Endothelial cell of umbilical vein (primary cell): ENCODE results near the gene PARP6. TPM values are rescaled to one million over a fixed set of nuclear protein-coding genes. Genes with fewer than 3 reads are reported as not detected.

Experiments used
- BruUV-seq: library from RNA; stranded (reverse); fragments of 400-500 nt; replicated peaks from 2 replicates; lab custom pipeline; 2021; lab: Mats Ljungman, UMichigan
- CTCF ChIA-PET: fragments of 300-600, 350-600 bp; sonication (Branson Sonifier 250); formaldehyde crosslinking; loops from one replicate; lab custom pipeline; 2021; ENCODE audit warnings: antibody characterized with exemption, inconsistent platforms; lab: Charles Lee
- POLR2A ChIA-PET: fragments of 300-600, 350-600 bp; sonication (Branson Sonifier 250); formaldehyde crosslinking; loops from one replicate; lab custom pipeline; 2021; ENCODE audit warnings: antibody characterized with exemption, inconsistent platforms; lab: Charles Lee
- DNase-seq: peaks from one replicate; pipeline ENCODE4 v3.0.0-alpha.2; 2011; ENCODE audit warnings: low read depth, low spot score
- FAIRE-seq: peaks from 2 replicates; lab custom pipeline; 2011; peaks lifted over from hg19 to GRCh38; lab: Jason Lieb, UNC
- H2AFZ ChIP-seq: 2 replicates; pipeline ENCODE4 v1.6.0; 2012; ENCODE audit warnings: low read depth, low read length, control low read depth, inconsistent platforms
- H3K27ac ChIP-seq: 2 replicates; pipeline ENCODE4 v1.5.1; 2011; ENCODE audit warnings: low read depth, mild to moderate bottlenecking, control low read depth, low read length, moderate library complexity; ENCODE audit not compliant: insufficient read depth
- H3K27me3 ChIP-seq, 2 experiments: 2 replicates each; pipeline versions ENCODE4 v1.6.0 to v1.6.1; 2011; ENCODE audit warnings: low read length in 2 of 2, mixed read lengths in 1 of 2; ENCODE audit not compliant: control insufficient read depth in 2 of 2, insufficient read depth in 2 of 2
- H3K36me3 ChIP-seq, 2 experiments: 2 replicates in 1 of 2; 3 replicates in 1 of 2; pipeline ENCODE4 v1.5.1; 2011; ENCODE audit warnings: low read length in 2 of 2, mild to moderate bottlenecking in 1 of 2, moderate library complexity in 1 of 2; ENCODE audit not compliant: control insufficient read depth in 2 of 2, insufficient read depth in 2 of 2; ENCODE audit errors: extremely low read depth in 1 of 2
- H3K4me1 ChIP-seq: 3 replicates; pipeline ENCODE4 v1.5.1; 2011; ENCODE audit warnings: mild to moderate bottlenecking, low read length; ENCODE audit not compliant: control insufficient read depth, insufficient read depth; ENCODE audit errors: extremely low read depth
- H3K4me2 ChIP-seq: 2 replicates; pipeline ENCODE4 v1.6.1; 2011; ENCODE audit warnings: low read length, control low read depth, mixed read lengths; ENCODE audit not compliant: insufficient read depth
- H3K4me3 ChIP-seq, 3 experiments: fragments of 200-600 bp in 1 of 3; sonication (generic), shearing (Covaris generic) in 1 of 3; replicated peaks in 1 of 3; 2 replicates each; pipeline ENCODE4 v1.5.1; 2011 to 2016; ENCODE audit warnings: control low read depth in 3 of 3, low read length in 3 of 3, mild to moderate bottlenecking in 2 of 3, inconsistent platforms in 1 of 3, low read depth in 1 of 3, moderate library complexity in 1 of 3; ENCODE audit not compliant: insufficient read depth in 1 of 3
- H3K79me2 ChIP-seq: 2 replicates; pipeline ENCODE4 v1.6.0; 2012; ENCODE audit warnings: low read length, inconsistent platforms; ENCODE audit not compliant: control insufficient read depth, insufficient read depth
- H3K9ac ChIP-seq: replicated peaks from 2 replicates; pipeline ENCODE3; 2011; ENCODE audit warnings: low read length, control low read depth; ENCODE audit not compliant: insufficient read depth; ENCODE audit errors: extremely low read depth
- H3K9me1 ChIP-seq: replicated peaks from 3 replicates; pipeline ENCODE4 v1.6.0; 2011; ENCODE audit warnings: mild to moderate bottlenecking, low read length; ENCODE audit not compliant: control insufficient read depth, insufficient read depth; ENCODE audit errors: extremely low read depth
- H3K9me3 ChIP-seq: replicated peaks from 2 replicates; pipeline ENCODE4 v1.5.1; 2012; ENCODE audit warnings: low read length, inconsistent platforms; ENCODE audit not compliant: control insufficient read depth, insufficient read depth
- H4K20me1 ChIP-seq: replicated peaks from 2 replicates; pipeline ENCODE3; 2011; ENCODE audit warnings: mild to moderate bottlenecking, low read length; ENCODE audit not compliant: control insufficient read depth, insufficient read depth; ENCODE audit errors: extremely low read depth
- CTCF ChIP-seq, 2 donors: IDR thresholded peaks; 1 replicate in 1 of 2; 2 replicates in 1 of 2; pipeline ENCODE4 v1.5.1; 2011; ENCODE audit warnings: low read length in 2 of 2, mild to moderate bottlenecking in 2 of 2, moderate library complexity in 2 of 2, control low read depth in 1 of 2, inconsistent platforms in 1 of 2, low read depth in 1 of 2; ENCODE audit not compliant: insufficient read depth in 1 of 2; ENCODE audit errors: extremely low read depth in 1 of 2
- EZH2 ChIP-seq: IDR thresholded peaks from 2 replicates; pipeline ENCODE4 v1.6.1; 2012; ENCODE audit warnings: borderline replicate concordance, low read depth, mild to moderate bottlenecking, moderate library complexity, low read length, inconsistent platforms; ENCODE audit not compliant: severe bottlenecking
- FOS ChIP-seq: IDR thresholded peaks from 2 replicates; pipeline ENCODE4 v1.6.1; 2011; ENCODE audit warnings: mild to moderate bottlenecking, low read length, moderate library complexity, borderline replicate concordance; ENCODE audit not compliant: insufficient read depth
- GATA2 ChIP-seq: IDR thresholded peaks from 2 replicates; pipeline ENCODE4 v1.7.0; 2011; ENCODE audit warnings: low read depth, mild to moderate bottlenecking, moderate library complexity, mixed read lengths, low read length; ENCODE audit not compliant: insufficient read length, insufficient read depth
- JUN ChIP-seq: IDR thresholded peaks from 2 replicates; pipeline ENCODE4 v1.6.1; 2011; ENCODE audit warnings: borderline replicate concordance, low read depth; ENCODE audit not compliant: insufficient read length, insufficient read depth
- MAX ChIP-seq: IDR thresholded peaks from 2 replicates; pipeline ENCODE4 v1.6.1; 2011; ENCODE audit not compliant: insufficient read depth, insufficient read length
- MYC ChIP-seq: IDR thresholded peaks from one replicate; pipeline ENCODE4 v1.6.1; 2011; ENCODE audit warnings: mild to moderate bottlenecking, low read depth, low read length
- POLR2A ChIP-seq: IDR thresholded peaks from 2 replicates; pipeline ENCODE4 v1.6.1; 2012; ENCODE audit warnings: low read depth, mild to moderate bottlenecking, control low read depth, low read length
- POLR2AphosphoS5 ChIP-seq: IDR thresholded peaks from 2 replicates; pipeline ENCODE4 v1.6.1; 2012; ENCODE audit warnings: low read depth, mild to moderate bottlenecking, control low read depth, low read length, moderate library complexity; ENCODE audit not compliant: insufficient read depth
- dilution Hi-C: fragments of 300-500 bp; cut with MboI; formaldehyde crosslinking; loops from one replicate; pipeline ENCODE4 v1.15.0; 2019; ENCODE audit warnings: low sequenced_read_pairs; ENCODE audit not compliant: extremely low pct_ligation_motif_present
- intact Hi-C: fragments of 100-400 bp; cut with micrococcal nuclease; formaldehyde crosslinking; loops from one replicate; pipeline ENCODE4 v1.10.0; 2022
- polyA plus RNA-seq, 4 experiments: library from polyadenylated mRNA; depleted of rRNA in 3 of 4; stranded (reverse) in 3 of 4; unstranded in 1 of 4; fragments of >200 nt; gene quantifications; 2 replicates each; pipeline versions ENCODE4 v1.2.1 to v1.2.3, GENCODE V29; 2011 to 2012; ENCODE audit warnings: missing spikeins in 1 of 4
- total RNA-seq: library from RNA; stranded (reverse); gene quantifications from 2 replicates; pipeline ENCODE4 v1.2.3, GENCODE V29; 2021

PARP6 gene
- total and polyA plus RNA-seq, 2 donors (not counting 3 experiments of a cell fraction or from before 2014, with no cell fraction given), result 41.1 to 53.3 TPM

DNA sequence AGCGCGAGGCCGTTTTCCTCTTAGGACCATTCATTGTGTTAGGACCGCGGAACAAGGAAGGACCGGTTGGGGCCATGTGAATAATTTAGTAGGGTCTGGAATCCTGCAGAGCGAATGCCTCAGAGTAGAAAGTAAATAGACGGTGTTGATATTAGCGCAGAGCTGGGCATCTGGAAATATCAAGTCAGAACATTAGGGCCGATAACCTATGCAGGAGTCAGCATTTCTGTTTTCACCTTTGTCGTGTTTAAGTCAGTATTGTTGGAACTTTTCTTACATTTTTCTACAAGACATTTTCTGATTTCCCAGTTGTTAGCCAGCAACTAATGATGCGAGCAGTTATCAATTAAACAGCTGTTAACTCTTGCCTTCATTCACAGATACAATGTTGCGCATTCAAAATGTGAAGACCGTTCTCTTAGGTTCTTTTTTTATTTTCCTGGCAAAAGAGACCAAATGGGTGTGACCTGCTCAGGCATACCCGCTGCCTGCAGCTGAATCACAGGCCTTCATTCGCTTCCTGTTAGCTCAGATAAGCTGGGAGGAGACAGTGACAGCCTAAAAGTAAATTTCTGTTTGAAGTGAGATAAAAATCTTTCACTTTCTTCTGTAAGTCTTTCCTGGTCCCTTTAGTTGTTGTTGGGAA, 40.4 kb downstream of the PARP6 start:
- DNase-seq, result peak; percentile 78
- TF ChIP-seq POLR2A (no peak), GATA2 (peak; percentile 94), MYC (no peak), CTCF (IDR thresholded peaks at IDR 0.05; ENCODE audit: extremely low read depth in 1 of 2, insufficient read depth in 1 of 2, low read depth in 1 of 2, low read length in 2 of 2) (no peak), POLR2AphosphoS5 (peak; percentile 15), EZH2 (no peak), MAX (no peak), JUN (peak; percentile 21), FOS (peak; percentile 57)
- H3K9ac ChIP-seq, result peak overlapping the region; percentile 89
- peak overlapping the region; percentile 84 for H3K27ac ChIP-seq
- H3K27me3 ChIP-seq, result no peaks in the 10 kb centered on the region
- peak overlapping the region; percentile 56 to 78 (median 67) for H3K4me3 ChIP-seq
- H3K9me3 ChIP-seq, result no peaks in the 10 kb centered on the region
- no peaks in the 10 kb centered on the region for H3K36me3 ChIP-seq
- POLR2A ChIA-PET, result no interaction called here
- H3K4me1 ChIP-seq, result peaks cover 40% of the 10 kb centered on the region
- peaks cover 31% of the 10 kb centered on the region for H3K79me2 ChIP-seq
- intact Hi-C loops, result loop anchor here (1.0 to 10.0 kb wide), 5 partner anchors 33 to 937 kb away; partner anchors contain the start of genes ARIH1 and PARP6
- H4K20me1 ChIP-seq, result no peaks in the 10 kb centered on the region
- peak; percentile 89 for FAIRE-seq
- peak overlapping the region; percentile 55 for H2AFZ ChIP-seq
- peak overlapping the region; percentile 90 for H3K4me2 ChIP-seq
- H3K9me1 ChIP-seq, result no peaks in the 10 kb centered on the region
- CTCF ChIA-PET, result interaction anchor here (1.6 kb wide), 1 partner anchor 31 kb away, joined by 12 read pairs; no protein-coding TSS in a partner anchor
- BruUV-seq, result TSS peak; percentile 43
- dilution Hi-C loops, result no loop called here
